Mucosa of descending colon (tissue), 3 donors: ENCODE data around the gene BTBD3. TPM values are rescaled to one million over a fixed set of nuclear protein-coding genes. Genes with fewer than 3 reads are reported as not detected.

Experiments used
- ATAC-seq: fragments of 200-7000 bp; cut with Tn5 transposase; one replicate; pipeline ENCODE4 v1.9.1; 2020; ENCODE audit warnings: mild to moderate bottlenecking, moderate library complexity
- DNase-seq, 3 donors: peaks; one replicate each; pipeline ENCODE4 v3.0.0-alpha.2; 2020
- H3K36me3 ChIP-seq: fragments of 200-600 bp; one replicate; pipeline ENCODE4 v1.8.0; 2021; ENCODE audit warnings: low read depth, mild to moderate bottlenecking
- H3K4me1 ChIP-seq: fragments of 200-600 bp; one replicate; pipeline ENCODE4 v1.8.0; 2021; ENCODE audit warnings: low read depth, mild to moderate bottlenecking
- H3K4me3 ChIP-seq: fragments of 200-600 bp; one replicate; pipeline ENCODE4 v1.8.0; 2021; ENCODE audit warnings: mild to moderate bottlenecking
- H3K9me3 ChIP-seq: fragments of 200-600 bp; one replicate; pipeline ENCODE4 v1.8.0; 2021; ENCODE audit warnings: mild to moderate bottlenecking
- intact Hi-C, 2 donors: fragments of 100-400 bp; cut with DNase I in 1 of 2; cut with micrococcal nuclease in 1 of 2; formaldehyde crosslinking; loops; one replicate each; pipeline versions ENCODE4 v1.11.0 to v1.11.1; 2022; cut with DNase I, micrococcal nuclease
- long read RNA-seq, 2 donors: library from polyadenylated mRNA; unstranded; transcript quantifications; one replicate each; pipeline ENCODE4 v2.0.0, GENCODE V29; 2019 to 2021
- total RNA-seq, 3 donors: library from RNA; stranded (reverse); fragmentation: NEBNext Ultra II Directional in 2 of 3; extraction: Animal tissue kit (Norgen Biotek cat#: 25700) in 2 of 3; gene quantifications; one replicate each; pipeline versions ENCODE4 v1.2.1 to v1.2.4, GENCODE V29; 2021 to 2023
- TF ChIP-seq, protein P1 (sequence below): fragments of 200-600 bp; IDR thresholded peaks from one replicate; pipeline ENCODE4 v1.8.0; 2022; ENCODE audit warnings: antibody characterized with exemption, mild to moderate bottlenecking
- donor health status: DM: no; HTN: no; CAD: no; lungs with moderate emphysema.
- donor health status: DM: no; HTN: no; CAD: no.
- donor health status: DM: no; HTN: yes; CAD: no.

BTBD3 gene
- 10 to 100 TPM; 40.1 to 76.0 (median 45.9) TPM for total RNA-seq
- long read RNA-seq, donor 1, full-length matches to known transcripts = 17 of 19 reads
- long read RNA-seq, donor 1, partial matches to known transcripts = 0 of 19 reads
- long read RNA-seq, donor 1, other reads (novel, unspliced or antisense) = 2 of 19 reads
- long read RNA-seq, donor 2, full-length matches to known transcripts = 2 of 3 reads
- long read RNA-seq, donor 2, partial matches to known transcripts = 0 of 3 reads
- long read RNA-seq, donor 2, other reads (novel, unspliced or antisense) = 1 of 3 reads

DNA sequence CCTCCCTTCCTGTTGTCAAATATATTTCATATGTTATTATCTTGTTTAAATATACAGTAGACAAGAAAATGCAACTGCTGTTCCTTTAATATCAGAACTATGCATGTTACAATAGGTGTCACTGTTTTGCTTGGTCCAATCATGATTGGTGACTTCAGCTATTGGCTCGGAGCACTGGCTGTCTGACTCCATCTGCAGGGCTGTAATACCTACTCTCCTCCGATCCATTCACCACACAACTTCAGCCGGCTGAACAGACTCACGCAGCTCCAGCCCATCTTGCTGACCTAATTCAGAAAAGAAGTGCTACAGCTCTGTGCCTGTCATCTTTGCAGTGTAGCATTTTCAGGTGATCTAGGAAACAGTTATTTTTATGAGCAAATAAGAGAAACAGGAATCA is at the start of gene BTBD3:
Gene BTBD3, plus strand, starts transcription at position 231 of the 400 bp plus-strand sequence. CDS start 383 bp downstream, outside the sequence.
- no peaks in the 10 kb centered on the region for H3K36me3 ChIP-seq
- no peak within 1 kb of the TSS for H3K4me3 ChIP-seq
- DNase-seq = peak in 2 of 3 donors; percentile 47 to 66
- H3K9me3 ChIP-seq = no peaks in the 10 kb centered on the region
- ATAC-seq = peak; percentile 98
- TF ChIP-seq, protein P1, sequence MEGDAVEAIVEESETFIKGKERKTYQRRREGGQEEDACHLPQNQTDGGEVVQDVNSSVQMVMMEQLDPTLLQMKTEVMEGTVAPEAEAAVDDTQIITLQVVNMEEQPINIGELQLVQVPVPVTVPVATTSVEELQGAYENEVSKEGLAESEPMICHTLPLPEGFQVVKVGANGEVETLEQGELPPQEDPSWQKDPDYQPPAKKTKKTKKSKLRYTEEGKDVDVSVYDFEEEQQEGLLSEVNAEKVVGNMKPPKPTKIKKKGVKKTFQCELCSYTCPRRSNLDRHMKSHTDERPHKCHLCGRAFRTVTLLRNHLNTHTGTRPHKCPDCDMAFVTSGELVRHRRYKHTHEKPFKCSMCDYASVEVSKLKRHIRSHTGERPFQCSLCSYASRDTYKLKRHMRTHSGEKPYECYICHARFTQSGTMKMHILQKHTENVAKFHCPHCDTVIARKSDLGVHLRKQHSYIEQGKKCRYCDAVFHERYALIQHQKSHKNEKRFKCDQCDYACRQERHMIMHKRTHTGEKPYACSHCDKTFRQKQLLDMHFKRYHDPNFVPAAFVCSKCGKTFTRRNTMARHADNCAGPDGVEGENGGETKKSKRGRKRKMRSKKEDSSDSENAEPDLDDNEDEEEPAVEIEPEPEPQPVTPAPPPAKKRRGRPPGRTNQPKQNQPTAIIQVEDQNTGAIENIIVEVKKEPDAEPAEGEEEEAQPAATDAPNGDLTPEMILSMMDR = no peak
- H3K4me1 ChIP-seq = no peaks in the 10 kb centered on the region
- intact Hi-C loops = no loop called here

DNA sequence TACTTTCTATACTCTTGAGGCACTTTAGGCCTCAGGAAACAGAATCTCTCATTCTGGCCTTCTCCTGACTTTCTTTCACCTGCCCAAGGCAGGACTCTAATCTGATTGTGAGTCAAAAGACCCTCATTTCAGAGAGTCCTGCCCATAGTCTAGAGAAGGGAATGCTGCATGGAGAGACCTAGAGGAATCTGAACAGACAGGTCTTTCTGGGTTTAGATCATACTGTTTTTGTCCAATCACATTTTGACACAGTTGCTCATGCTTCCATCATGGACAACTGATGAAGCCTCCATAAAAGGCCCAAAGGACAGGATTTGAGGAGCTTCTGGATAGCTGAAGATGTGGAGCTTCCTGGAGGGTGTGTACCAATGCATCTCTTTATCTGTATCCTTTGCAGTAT is 48.1 kb upstream of the BTBD3 start:
- ATAC-seq = no peak
- H3K4me1 ChIP-seq = no peaks in the 10 kb centered on the region
- no peak overlapping the region for H3K4me3 ChIP-seq
- no peaks in the 10 kb centered on the region for H3K9me3 ChIP-seq
- H3K36me3 ChIP-seq = no peaks in the 10 kb centered on the region
- intact Hi-C loops = no loop called here
- TF ChIP-seq, protein P1 = no peak
- no peak for DNase-seq

DNA sequence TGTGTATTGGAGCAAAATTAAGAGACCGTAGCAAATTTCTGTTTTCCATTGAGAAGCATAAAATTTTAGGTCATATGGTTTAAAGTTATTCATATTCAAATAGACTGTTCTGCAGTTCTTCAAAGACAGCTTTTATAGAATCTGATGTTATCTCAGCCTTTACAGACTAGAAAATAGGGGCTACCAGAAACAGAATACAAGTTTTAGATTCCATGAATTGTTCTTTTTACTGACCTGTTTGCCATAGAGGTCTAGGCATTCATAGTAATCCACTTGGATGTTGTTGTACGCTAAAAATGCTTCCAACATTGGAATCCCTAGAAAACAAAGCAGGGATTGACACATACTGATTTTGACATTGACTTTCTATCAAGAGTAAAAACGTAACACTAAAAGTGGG is 47.3 kb upstream of the BTBD3 start:
- DNase-seq (no peak), ATAC-seq (no peak)
- intact Hi-C loops = no loop called here
- H3K4me1 ChIP-seq = no peaks in the 10 kb centered on the region
- H3K4me3 ChIP-seq = no peak overlapping the region
- TF ChIP-seq, protein P1 = no peak
- H3K36me3 ChIP-seq = no peaks in the 10 kb centered on the region
- no peaks in the 10 kb centered on the region for H3K9me3 ChIP-seq

DNA sequence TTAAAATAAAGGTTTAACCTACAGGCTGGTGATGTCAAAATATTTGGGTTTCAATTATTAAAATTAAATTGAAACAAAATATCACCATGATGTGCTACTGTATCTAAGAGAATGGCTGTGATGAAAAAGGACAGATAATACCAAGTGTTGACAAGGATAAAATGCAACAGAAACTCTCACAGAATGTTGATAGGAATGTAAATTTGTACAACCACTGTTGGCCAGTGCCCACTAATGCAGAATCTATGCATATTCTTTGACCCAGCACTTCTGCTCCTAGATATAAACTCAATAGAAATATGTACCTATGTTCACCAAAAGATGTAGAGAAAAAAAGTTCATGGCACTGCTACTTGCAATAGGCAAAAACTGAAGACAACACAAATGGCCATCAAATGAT is 41.1 kb upstream of the BTBD3 start:
- no peak for ATAC-seq
- intact Hi-C loops = no loop called here
- TF ChIP-seq, protein P1 = no peak

DNA sequence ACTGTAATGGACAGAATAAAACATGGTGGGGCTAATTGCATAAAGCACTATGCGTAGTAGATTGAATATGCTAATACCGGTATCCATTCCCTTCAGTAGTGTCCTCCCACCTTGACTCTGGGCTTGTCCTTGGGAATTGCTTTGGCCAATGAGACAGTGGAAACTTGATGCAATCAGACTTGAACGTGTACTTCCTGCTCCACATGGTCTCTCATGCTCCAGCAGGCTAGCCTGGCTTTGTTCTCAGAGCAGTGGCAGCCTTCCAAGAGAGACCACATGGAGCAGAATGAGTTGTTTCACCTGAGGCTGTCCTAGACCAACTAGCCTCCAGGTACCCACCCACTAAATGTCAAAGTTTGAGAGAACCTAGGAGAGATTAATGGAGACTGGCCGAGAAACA is 37.0 kb upstream of the BTBD3 start:
- intact Hi-C loops = no loop called here
- no peak for ATAC-seq

More for the DNA sequence above, 41.1 kb upstream of the BTBD3 start:
- Histone ChIP-seq H3K36me3 (no peaks in the 10 kb centered on the region), H3K4me3 (no peak overlapping the region), H3K9me3 (peaks cover 2% of the 10 kb centered on the region), H3K4me1 (no peaks in the 10 kb centered on the region)
- no peak for DNase-seq

More for the DNA sequence above, 37.0 kb upstream of the BTBD3 start:
- Histone ChIP-seq H3K4me1 (no peaks in the 10 kb centered on the region), H3K9me3 (peaks cover 2% of the 10 kb centered on the region), H3K4me3 (no peak overlapping the region), H3K36me3 (no peaks in the 10 kb centered on the region)
- TF ChIP-seq, protein P1 = no peak
- no peak for DNase-seq
